Endothelial cell of umbilical vein (primary cell): ENCODE measurements around the gene SLC35D2. TPM values are rescaled to one million over a fixed set of nuclear protein-coding genes. Genes with fewer than 3 reads are reported as not detected.

Experiments used
- BruUV-seq: library from RNA; stranded (reverse); fragments of 400-500 nt; replicated peaks from 2 replicates; lab custom pipeline; 2021; lab: Mats Ljungman, UMichigan
- CTCF ChIA-PET: fragments of 300-600, 350-600 bp; sonication (Branson Sonifier 250); formaldehyde crosslinking; loops from one replicate; lab custom pipeline; 2021; ENCODE audit warnings: antibody characterized with exemption, inconsistent platforms; lab: Charles Lee
- POLR2A ChIA-PET: fragments of 300-600, 350-600 bp; sonication (Branson Sonifier 250); formaldehyde crosslinking; loops from one replicate; lab custom pipeline; 2021; ENCODE audit warnings: antibody characterized with exemption, inconsistent platforms; lab: Charles Lee
- DNase-seq: peaks from one replicate; pipeline ENCODE4 v3.0.0-alpha.2; 2011; ENCODE audit warnings: low read depth, low spot score
- FAIRE-seq: peaks from 2 replicates; lab custom pipeline; 2011; peaks lifted over from hg19 to GRCh38; lab: Jason Lieb, UNC
- H2AFZ ChIP-seq: 2 replicates; pipeline ENCODE4 v1.6.0; 2012; ENCODE audit warnings: low read depth, low read length, control low read depth, inconsistent platforms
- H3K27ac ChIP-seq: 2 replicates; pipeline ENCODE4 v1.5.1; 2011; ENCODE audit warnings: low read depth, mild to moderate bottlenecking, control low read depth, low read length, moderate library complexity; ENCODE audit not compliant: insufficient read depth
- H3K27me3 ChIP-seq, 2 experiments: 2 replicates each; pipeline versions ENCODE4 v1.6.0 to v1.6.1; 2011; ENCODE audit warnings: low read length in 2 of 2, mixed read lengths in 1 of 2; ENCODE audit not compliant: control insufficient read depth in 2 of 2, insufficient read depth in 2 of 2
- H3K36me3 ChIP-seq, 2 experiments: 2 replicates in 1 of 2; 3 replicates in 1 of 2; pipeline ENCODE4 v1.5.1; 2011; ENCODE audit warnings: low read length in 2 of 2, mild to moderate bottlenecking in 1 of 2, moderate library complexity in 1 of 2; ENCODE audit not compliant: control insufficient read depth in 2 of 2, insufficient read depth in 2 of 2; ENCODE audit errors: extremely low read depth in 1 of 2
- H3K4me1 ChIP-seq: 3 replicates; pipeline ENCODE4 v1.5.1; 2011; ENCODE audit warnings: mild to moderate bottlenecking, low read length; ENCODE audit not compliant: control insufficient read depth, insufficient read depth; ENCODE audit errors: extremely low read depth
- H3K4me2 ChIP-seq: 2 replicates; pipeline ENCODE4 v1.6.1; 2011; ENCODE audit warnings: low read length, control low read depth, mixed read lengths; ENCODE audit not compliant: insufficient read depth
- H3K4me3 ChIP-seq, 3 experiments: fragments of 200-600 bp in 1 of 3; sonication (generic), shearing (Covaris generic) in 1 of 3; replicated peaks in 1 of 3; 2 replicates each; pipeline ENCODE4 v1.5.1; 2011 to 2016; ENCODE audit warnings: control low read depth in 3 of 3, low read length in 3 of 3, mild to moderate bottlenecking in 2 of 3, inconsistent platforms in 1 of 3, low read depth in 1 of 3, moderate library complexity in 1 of 3; ENCODE audit not compliant: insufficient read depth in 1 of 3
- H3K79me2 ChIP-seq: 2 replicates; pipeline ENCODE4 v1.6.0; 2012; ENCODE audit warnings: low read length, inconsistent platforms; ENCODE audit not compliant: control insufficient read depth, insufficient read depth
- H3K9ac ChIP-seq: replicated peaks from 2 replicates; pipeline ENCODE3; 2011; ENCODE audit warnings: low read length, control low read depth; ENCODE audit not compliant: insufficient read depth; ENCODE audit errors: extremely low read depth
- H3K9me1 ChIP-seq: replicated peaks from 3 replicates; pipeline ENCODE4 v1.6.0; 2011; ENCODE audit warnings: mild to moderate bottlenecking, low read length; ENCODE audit not compliant: control insufficient read depth, insufficient read depth; ENCODE audit errors: extremely low read depth
- H3K9me3 ChIP-seq: replicated peaks from 2 replicates; pipeline ENCODE4 v1.5.1; 2012; ENCODE audit warnings: low read length, inconsistent platforms; ENCODE audit not compliant: control insufficient read depth, insufficient read depth
- H4K20me1 ChIP-seq: replicated peaks from 2 replicates; pipeline ENCODE3; 2011; ENCODE audit warnings: mild to moderate bottlenecking, low read length; ENCODE audit not compliant: control insufficient read depth, insufficient read depth; ENCODE audit errors: extremely low read depth
- CTCF ChIP-seq, 2 donors: IDR thresholded peaks; 1 replicate in 1 of 2; 2 replicates in 1 of 2; pipeline ENCODE4 v1.5.1; 2011; ENCODE audit warnings: low read length in 2 of 2, mild to moderate bottlenecking in 2 of 2, moderate library complexity in 2 of 2, control low read depth in 1 of 2, inconsistent platforms in 1 of 2, low read depth in 1 of 2; ENCODE audit not compliant: insufficient read depth in 1 of 2; ENCODE audit errors: extremely low read depth in 1 of 2
- EZH2 ChIP-seq: IDR thresholded peaks from 2 replicates; pipeline ENCODE4 v1.6.1; 2012; ENCODE audit warnings: borderline replicate concordance, low read depth, mild to moderate bottlenecking, moderate library complexity, low read length, inconsistent platforms; ENCODE audit not compliant: severe bottlenecking
- FOS ChIP-seq: IDR thresholded peaks from 2 replicates; pipeline ENCODE4 v1.6.1; 2011; ENCODE audit warnings: mild to moderate bottlenecking, low read length, moderate library complexity, borderline replicate concordance; ENCODE audit not compliant: insufficient read depth
- GATA2 ChIP-seq: IDR thresholded peaks from 2 replicates; pipeline ENCODE4 v1.7.0; 2011; ENCODE audit warnings: low read depth, mild to moderate bottlenecking, moderate library complexity, mixed read lengths, low read length; ENCODE audit not compliant: insufficient read length, insufficient read depth
- JUN ChIP-seq: IDR thresholded peaks from 2 replicates; pipeline ENCODE4 v1.6.1; 2011; ENCODE audit warnings: borderline replicate concordance, low read depth; ENCODE audit not compliant: insufficient read length, insufficient read depth
- MAX ChIP-seq: IDR thresholded peaks from 2 replicates; pipeline ENCODE4 v1.6.1; 2011; ENCODE audit not compliant: insufficient read depth, insufficient read length
- MYC ChIP-seq: IDR thresholded peaks from one replicate; pipeline ENCODE4 v1.6.1; 2011; ENCODE audit warnings: mild to moderate bottlenecking, low read depth, low read length
- POLR2A ChIP-seq: IDR thresholded peaks from 2 replicates; pipeline ENCODE4 v1.6.1; 2012; ENCODE audit warnings: low read depth, mild to moderate bottlenecking, control low read depth, low read length
- POLR2AphosphoS5 ChIP-seq: IDR thresholded peaks from 2 replicates; pipeline ENCODE4 v1.6.1; 2012; ENCODE audit warnings: low read depth, mild to moderate bottlenecking, control low read depth, low read length, moderate library complexity; ENCODE audit not compliant: insufficient read depth
- dilution Hi-C: fragments of 300-500 bp; cut with MboI; formaldehyde crosslinking; loops from one replicate; pipeline ENCODE4 v1.15.0; 2019; ENCODE audit warnings: low sequenced_read_pairs; ENCODE audit not compliant: extremely low pct_ligation_motif_present
- intact Hi-C: fragments of 100-400 bp; cut with micrococcal nuclease; formaldehyde crosslinking; loops from one replicate; pipeline ENCODE4 v1.10.0; 2022
- polyA plus RNA-seq, 4 experiments: library from polyadenylated mRNA; depleted of rRNA in 3 of 4; stranded (reverse) in 3 of 4; unstranded in 1 of 4; fragments of >200 nt; gene quantifications; 2 replicates each; pipeline versions ENCODE4 v1.2.1 to v1.2.3, GENCODE V29; 2011 to 2012; ENCODE audit warnings: missing spikeins in 1 of 4
- total RNA-seq: library from RNA; stranded (reverse); gene quantifications from 2 replicates; pipeline ENCODE4 v1.2.3, GENCODE V29; 2021

SLC35D2 gene
- total and polyA plus RNA-seq, 2 donors (not counting 3 experiments of a cell fraction or from before 2014, with no cell fraction given): 21.1 to 29.9 TPM

GRCh38 chr9:96317335-96317980, 66.1 kb downstream of the SLC35D2 start:
- dilution Hi-C loops: no loop called here
- BruUV-seq: no TSS peak
- ChIA-PET CTCF (interaction anchor here (0.6 to 4.8 kb wide), 36 partner anchors 9 to 1648 kb away, joined by 3 to 105 read pairs (median 4); no protein-coding TSS in a partner anchor), POLR2A (no interaction called here)
- intact Hi-C loops: loop anchor here (1.0 to 5.0 kb wide), 3 partner anchors 85 to 250 kb away; no protein-coding TSS in a partner anchor
- no peak overlapping the region for H2AFZ ChIP-seq
- H3K27me3 ChIP-seq: no peaks in the 10 kb centered on the region
- no peak overlapping the region for H3K27ac ChIP-seq
- no peaks in the 10 kb centered on the region for H3K9me1 ChIP-seq
- no peaks in the 10 kb centered on the region for H3K4me1 ChIP-seq
- no peak overlapping the region for H3K9ac ChIP-seq
- H3K79me2 ChIP-seq: no peaks in the 10 kb centered on the region
- H3K9me3 ChIP-seq: no peaks in the 10 kb centered on the region
- H3K4me2 ChIP-seq: no peak overlapping the region
- no peak overlapping the region for H3K4me3 ChIP-seq
- peak; percentile 69 to 85 for TF ChIP-seq CTCF (IDR thresholded peaks at IDR 0.05; ENCODE audit: extremely low read depth in 1 of 2, insufficient read depth in 1 of 2, low read depth in 1 of 2, low read length in 2 of 2)
- no peak for TF ChIP-seq MAX
- no peaks in the 10 kb centered on the region for H4K20me1 ChIP-seq
- H3K36me3 ChIP-seq: no peaks in the 10 kb centered on the region
- peak; percentile 57 for DNase-seq
- FAIRE-seq: peak; percentile 81

GRCh38 chr9:96309850-96310249, 73.7 kb downstream of the SLC35D2 start:
- ChIA-PET POLR2A (no interaction called here), CTCF (interaction anchor here (0.6 to 1.8 kb wide), 3 partner anchors 7 to 804 kb away, joined by 3 to 8 read pairs (median 4); no protein-coding TSS in a partner anchor)
- dilution Hi-C loops: no loop called here
- no peak overlapping the region for H3K9ac ChIP-seq
- no peaks in the 10 kb centered on the region for H3K9me3 ChIP-seq
- intact Hi-C loops: no loop called here
- H3K79me2 ChIP-seq: no peaks in the 10 kb centered on the region
- no TSS peak for BruUV-seq
- no peak for FAIRE-seq
- H3K9me1 ChIP-seq: no peaks in the 10 kb centered on the region
- no peak for DNase-seq
- no peak overlapping the region for H3K4me3 ChIP-seq
- H2AFZ ChIP-seq: no peak overlapping the region
- peaks cover 0 to 2% of the 10 kb centered on the region in 2 experiments for H3K27me3 ChIP-seq
- TF ChIP-seq GATA2 (no peak), JUN (no peak), MYC (no peak), CTCF (IDR thresholded peaks at IDR 0.05; ENCODE audit: extremely low read depth in 1 of 2, insufficient read depth in 1 of 2, low read depth in 1 of 2, low read length in 2 of 2) (no peak), FOS (no peak), POLR2AphosphoS5 (no peak), MAX (no peak), EZH2 (no peak), POLR2A (no peak)
- H3K36me3 ChIP-seq: no peaks in the 10 kb centered on the region
- H3K4me2 ChIP-seq: no peak overlapping the region
- H3K27ac ChIP-seq: no peak overlapping the region
- H3K4me1 ChIP-seq: no peaks in the 10 kb centered on the region
- H4K20me1 ChIP-seq: no peaks in the 10 kb centered on the region
